T-helper 22 cell (primary cell): Measurements from ENCODE around the gene UPP1.
"Not testable (repeated sequence)": the region's sequence is repeated elsewhere in the genome, so short reads cannot be mapped to it uniquely, and the experiment has no call there.

Experiments
- DNase-seq: peaks from one replicate; pipeline ENCODE4 v3.0.0-alpha.2; 2020; ENCODE audit warnings: low read depth

The UPP1 gene

DNA sequence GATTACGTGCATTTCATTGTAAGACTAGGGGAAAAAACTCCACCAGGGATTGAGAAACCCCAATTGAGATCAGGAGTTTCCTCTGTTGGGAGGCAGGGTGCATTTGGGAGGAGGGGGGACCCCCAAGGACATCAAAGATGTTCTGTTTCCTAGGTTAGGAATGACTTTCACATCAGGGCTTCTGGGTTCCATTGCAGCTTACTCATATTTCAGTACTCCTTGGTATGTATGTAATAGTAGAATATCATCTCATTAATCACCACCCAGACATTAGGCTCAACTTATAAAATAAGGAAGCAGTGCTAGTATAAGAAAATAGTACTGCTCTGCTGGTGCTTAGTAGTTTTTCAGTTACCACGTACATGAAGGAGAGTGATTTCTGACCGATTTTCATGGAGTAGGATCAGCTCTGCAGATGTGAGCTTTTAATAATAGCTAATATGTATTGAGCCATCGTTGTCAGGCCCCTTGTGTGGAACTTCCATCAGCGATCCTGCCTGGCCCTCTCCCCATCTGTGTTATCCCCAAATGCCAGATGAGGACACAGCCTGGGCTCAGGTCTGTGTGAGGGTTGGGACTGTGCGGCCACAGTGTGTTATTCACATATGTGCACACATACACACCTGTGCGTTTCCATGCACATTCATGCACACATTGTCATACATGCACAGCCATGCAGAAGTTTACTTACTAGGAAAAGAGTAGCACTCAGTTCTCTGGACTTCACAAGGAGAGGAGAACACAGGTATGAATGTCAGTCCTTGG, 23.5 kb downstream of the UPP1 start:
- no peak for DNase-seq

DNA sequence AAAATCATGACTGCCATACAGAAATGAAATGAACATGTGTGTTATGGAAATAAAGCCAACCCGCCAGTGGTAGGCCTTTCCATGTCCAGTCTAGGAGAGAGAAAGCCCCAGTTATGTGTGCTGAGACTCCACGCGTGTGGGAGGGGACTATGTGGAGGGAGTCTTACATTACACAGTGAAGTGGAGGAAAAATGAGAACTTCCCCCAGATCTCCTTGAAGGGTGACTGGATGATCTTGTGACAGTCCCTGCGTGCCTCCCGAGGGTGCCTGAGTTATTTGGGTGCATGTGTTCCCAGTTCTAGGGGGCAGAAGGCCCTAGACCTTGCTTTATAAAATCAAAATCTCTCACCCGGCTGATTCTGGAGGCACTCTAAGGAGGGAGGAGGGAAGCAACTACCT, 24.2 kb downstream of the UPP1 start:
- DNase-seq, result no peak

- no peak for DNase-seq
Observed at GRCh38 chr7:48114115-48114514, 25.1 kb downstream of the UPP1 start.

GRCh38 chr7:48114589-48114988, 25.5 kb downstream of the UPP1 start:
- DNase-seq, result no peak

GRCh38 chr7:48116043-48116442, 27.0 kb downstream of the UPP1 start:
- no peak for DNase-seq

DNA sequence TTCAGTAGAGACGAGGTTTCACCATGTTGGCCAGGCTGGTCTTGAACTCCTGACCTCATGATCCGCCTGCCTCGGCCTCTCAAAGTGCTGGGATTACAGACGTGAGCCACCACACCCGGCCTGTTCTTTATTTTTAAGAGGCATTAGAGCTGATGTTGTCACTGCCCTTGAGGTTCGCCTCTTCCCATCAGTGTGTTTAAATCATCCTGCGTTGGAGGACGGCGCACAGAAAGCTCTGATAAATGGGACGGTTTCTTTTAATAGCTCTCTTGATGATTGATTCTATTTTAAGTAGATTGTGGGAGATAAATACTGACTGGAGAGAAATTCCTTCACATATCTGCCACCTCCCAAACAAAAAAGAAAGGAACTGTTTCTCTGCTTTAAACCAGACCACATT, 29.0 kb downstream of the UPP1 start:
- no peak for DNase-seq

DNA sequence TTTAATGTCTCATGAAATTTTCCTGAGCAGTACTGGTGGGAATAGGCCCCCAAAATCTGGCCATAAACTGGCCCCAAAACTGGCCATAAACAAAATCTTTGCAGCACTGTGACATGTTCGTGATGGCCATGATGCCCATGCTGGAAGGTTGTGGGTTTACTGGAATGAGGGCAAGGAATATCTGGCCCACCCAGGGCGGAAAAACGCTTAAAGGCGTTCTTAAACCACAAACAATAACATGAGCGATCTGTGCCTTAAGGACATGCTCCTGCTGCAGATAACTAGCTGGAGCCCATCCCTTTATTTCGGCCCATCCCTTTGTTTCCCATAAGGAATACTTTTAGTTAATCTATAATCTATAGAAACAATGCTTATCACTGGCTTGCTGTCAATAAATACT, 31.5 kb downstream of the UPP1 start:
- not testable (repeated sequence) for DNase-seq

DNA sequence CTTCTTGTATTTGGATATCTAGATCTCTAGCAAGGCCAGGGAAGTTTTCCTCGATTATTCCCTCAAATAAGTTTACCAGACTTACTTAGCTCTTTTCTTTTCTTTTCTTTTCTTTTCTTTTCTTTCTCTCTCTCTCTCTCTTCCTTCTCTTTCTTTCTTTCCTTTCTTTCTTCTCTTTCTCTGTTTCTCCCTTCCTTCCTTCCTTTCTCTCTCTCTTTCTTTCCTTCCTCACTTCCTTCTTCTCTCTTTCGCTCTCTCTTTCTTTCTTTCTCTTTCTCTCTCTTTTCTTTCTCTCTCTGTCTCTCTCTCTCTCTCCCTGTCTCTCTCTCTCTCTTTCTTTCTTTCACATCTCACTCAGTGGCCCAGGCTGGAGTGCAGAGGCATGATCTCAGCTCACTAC, 37.0 kb downstream of the UPP1 start:
- no peak for DNase-seq

DNA sequence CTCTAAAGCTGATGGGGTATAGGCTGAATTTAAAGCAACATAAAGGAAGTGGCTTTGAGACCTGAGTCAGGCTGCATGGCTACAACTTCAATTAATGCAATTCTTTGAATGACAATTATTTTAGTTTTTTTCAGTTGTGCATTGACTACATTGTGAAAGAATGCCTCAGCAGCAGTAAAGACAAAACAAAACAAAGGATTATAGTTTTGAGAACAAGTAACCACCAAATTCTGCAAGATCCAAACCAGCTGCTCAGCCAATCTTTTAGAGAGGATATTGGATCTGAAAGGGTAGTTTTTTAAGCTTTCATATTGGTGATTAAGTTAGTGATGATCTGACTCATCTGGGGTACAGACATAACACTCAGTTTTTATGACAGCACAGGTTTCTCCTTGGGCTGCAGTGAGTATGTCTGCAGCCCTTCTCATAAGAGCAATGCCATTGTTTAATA, 41.6 kb downstream of the UPP1 start:
- no peak for DNase-seq

DNA sequence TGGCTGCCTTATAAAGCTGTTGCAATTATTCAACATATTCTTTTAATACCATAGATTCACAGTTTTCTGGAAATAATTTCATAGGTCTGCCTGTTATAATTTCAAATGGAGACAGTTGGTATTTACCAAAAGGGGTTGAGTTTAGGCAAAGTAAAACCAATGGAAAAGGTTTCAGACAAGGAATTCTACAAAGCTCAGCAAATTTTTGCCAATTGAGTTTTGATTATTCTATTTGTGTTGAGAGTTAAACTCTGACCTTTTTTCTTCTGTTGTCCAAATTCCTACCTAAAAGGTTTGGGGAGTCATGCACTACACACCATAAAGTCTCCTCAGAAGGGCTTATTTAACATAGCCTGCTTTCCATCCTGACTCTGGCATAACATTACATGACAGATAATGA, 43.7 kb downstream of the UPP1 start:
- DNase-seq, result no peak

DNA sequence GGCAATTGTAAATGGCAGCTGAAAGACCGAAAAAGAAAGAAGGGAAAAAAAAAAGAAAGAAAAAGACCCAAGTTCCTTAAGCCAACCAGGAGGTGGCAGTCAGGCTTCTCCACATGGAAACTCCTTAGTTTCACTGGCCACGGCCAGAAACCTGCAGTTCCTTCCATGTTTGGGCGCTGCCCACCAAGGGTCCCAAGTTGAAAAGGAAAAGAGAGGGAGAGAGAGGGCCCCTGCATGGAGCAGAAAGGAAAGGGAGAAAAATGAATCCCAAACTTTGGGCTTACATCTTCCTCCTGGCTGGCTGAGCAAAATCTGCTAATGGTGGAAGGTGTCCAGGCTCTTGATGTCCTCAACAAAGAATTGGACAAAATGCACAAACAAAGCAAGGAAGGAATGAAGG, 50.4 kb downstream of the UPP1 start:
- DNase-seq, result no peak

DNA sequence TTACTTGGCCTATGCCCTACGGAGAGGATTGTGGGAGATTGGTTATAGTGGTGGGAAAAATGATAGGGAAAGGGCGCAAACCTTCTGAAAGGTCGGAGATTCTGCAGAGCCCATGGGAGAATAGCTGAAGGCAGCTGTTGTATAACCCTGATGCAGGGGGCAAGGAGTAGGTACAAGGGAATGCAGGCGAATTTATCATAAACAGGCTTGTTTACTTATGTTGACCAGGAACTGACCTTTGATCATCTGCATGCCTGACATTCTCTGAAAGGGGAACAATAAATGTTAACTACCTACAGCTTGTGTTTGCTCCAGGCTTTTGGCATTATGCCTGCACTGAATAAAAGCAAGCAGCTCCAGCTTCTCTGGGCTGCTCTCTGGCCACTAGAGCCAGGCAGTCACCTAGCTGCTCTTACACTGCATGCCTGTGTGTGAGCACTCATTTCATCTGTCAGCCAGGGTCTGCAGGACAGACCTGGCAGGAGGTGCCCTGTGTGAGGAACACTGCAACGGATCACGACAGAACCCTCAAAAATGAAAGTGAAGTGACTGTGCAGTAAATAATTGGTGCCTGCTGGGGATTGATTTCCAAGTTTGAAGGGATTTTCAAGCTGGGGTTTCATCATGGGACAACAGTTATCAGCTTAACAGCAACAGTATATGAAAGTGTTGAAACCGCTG, 51.1 kb downstream of the UPP1 start:
- DNase-seq, result no peak

GRCh38 chr7:48141521-48141920, 52.5 kb downstream of the UPP1 start:
- no peak for DNase-seq

GRCh38 chr7:48144291-48144768, 55.3 kb downstream of the UPP1 start:
- DNase-seq, result no peak

- no peak for DNase-seq
Observed at GRCh38 chr7:48147078-48147591, 58.1 kb downstream of the UPP1 start.

DNA sequence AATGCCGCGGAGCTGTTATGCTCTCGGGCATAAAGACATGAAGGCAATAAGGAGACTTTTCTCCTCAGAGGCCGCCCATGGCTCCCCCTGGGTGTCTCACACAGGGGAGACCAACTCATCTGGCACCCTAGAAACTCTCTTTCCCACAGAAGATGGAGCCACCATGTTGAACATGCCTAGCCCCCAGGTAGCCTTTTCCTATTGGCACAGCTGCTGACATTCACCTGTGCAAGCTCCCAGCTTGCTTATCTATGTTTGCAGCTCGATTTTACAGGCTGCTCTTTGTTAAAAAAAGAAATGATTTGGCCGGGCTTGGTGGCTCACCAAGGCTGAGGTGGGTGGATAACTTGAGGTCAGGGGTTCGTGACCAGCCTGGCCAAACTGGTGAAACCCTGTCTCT, 58.6 kb downstream of the UPP1 start:
- not testable (repeated sequence) for DNase-seq

DNA sequence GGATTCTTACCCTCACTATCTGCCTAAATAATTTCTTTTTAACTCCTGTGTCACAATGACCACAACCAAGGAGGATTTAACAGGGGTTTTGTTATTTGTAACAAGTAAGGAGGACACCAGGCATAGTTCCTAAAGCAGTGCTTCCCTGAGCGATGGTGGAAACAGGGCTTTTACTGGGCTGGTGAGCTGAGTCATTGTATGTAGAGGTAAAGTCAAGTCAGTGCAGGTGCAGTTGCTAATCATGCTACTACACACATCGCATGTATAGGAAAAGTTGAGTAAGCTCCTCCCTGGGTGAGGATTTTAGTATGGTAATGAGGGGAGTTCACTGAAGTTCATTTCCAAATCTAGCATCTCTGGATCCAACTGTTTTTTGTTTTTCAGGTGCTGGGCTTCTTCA, 59.2 kb downstream of the UPP1 start:
- DNase-seq, result no peak

- no peak for DNase-seq
Observed at GRCh38 chr7:48149058-48149457, 60.0 kb downstream of the UPP1 start.

DNA sequence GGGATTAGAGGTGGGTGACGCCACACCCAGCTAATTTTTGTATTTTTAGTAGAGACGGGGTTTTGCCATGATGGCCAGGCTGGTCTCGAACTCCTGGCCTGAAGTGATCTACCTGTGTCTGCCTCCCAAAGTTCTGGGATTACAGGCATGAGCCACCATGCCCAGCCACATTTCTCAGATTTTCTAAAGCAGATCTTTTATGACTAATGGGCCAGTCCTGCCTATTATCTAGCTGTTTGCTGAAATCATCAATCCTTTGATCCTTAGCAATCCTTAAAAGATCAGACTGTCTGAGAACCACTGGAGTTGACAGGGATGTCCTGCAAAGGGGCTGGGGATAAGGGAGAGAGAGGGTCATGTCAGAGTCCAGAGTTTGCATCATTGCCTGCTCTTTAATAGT, 61.0 kb downstream of the UPP1 start:
- DNase-seq, result no peak

GRCh38 chr7:48154792-48155413, 65.8 kb downstream of the UPP1 start:
- DNase-seq, result no peak
